Measurements from ENCODE around the gene NACAD.
A peak's percentile ranks its signal among the peaks of the same experiment; 100 is the strongest.

DNA sequence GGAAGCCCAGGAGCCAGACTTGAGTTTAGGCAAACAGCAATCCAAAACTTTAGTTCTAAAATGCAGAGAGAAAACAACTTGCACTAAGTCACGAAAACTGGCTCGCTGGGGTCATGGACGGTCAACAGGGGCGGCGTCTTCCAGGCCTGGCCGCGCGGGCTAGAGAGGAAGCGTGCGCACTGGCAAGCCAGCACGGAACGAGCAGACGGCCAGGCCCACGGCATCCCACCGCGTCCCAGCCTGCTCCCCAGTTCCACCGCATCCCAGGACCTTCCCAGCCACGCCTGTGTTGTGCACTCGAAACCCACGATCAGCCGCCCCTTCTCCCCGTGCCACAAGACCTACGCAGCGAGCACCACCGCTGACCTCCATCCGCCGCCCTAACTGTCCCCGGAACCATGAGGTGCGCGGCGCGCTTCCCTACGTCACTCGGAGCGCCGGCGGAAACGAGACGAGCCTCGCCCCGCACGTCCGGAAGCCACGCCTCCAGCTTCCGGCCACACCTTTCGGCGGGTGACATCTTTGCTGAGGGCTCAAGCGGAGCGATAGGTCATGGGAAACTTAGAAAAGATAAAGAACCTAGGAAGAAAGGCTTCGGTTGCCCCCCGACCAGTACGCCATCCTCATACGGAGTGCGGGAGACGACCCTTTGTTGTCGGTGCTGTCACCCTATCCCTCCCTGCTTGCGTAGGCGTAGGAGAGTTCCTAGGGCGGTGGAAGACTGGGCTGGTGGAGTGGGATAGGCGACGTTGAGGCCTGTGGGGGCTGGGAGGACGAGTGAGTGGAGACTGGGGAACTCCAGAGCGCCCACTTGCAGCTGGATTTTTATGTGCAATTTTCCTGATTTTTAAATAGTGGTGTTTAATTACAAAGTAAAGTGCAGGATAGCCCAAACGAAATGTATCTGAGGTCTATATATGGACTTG is 22.8 kb upstream of the NACAD start, which contains the start of gene TBRG4:
- TF ChIP-seq, protein P1, sequence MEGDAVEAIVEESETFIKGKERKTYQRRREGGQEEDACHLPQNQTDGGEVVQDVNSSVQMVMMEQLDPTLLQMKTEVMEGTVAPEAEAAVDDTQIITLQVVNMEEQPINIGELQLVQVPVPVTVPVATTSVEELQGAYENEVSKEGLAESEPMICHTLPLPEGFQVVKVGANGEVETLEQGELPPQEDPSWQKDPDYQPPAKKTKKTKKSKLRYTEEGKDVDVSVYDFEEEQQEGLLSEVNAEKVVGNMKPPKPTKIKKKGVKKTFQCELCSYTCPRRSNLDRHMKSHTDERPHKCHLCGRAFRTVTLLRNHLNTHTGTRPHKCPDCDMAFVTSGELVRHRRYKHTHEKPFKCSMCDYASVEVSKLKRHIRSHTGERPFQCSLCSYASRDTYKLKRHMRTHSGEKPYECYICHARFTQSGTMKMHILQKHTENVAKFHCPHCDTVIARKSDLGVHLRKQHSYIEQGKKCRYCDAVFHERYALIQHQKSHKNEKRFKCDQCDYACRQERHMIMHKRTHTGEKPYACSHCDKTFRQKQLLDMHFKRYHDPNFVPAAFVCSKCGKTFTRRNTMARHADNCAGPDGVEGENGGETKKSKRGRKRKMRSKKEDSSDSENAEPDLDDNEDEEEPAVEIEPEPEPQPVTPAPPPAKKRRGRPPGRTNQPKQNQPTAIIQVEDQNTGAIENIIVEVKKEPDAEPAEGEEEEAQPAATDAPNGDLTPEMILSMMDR (IDR thresholded peaks at IDR 0.05): peak in 2 of 6 experiments; percentile 17 to 37
- TF ChIP-seq POLR2AphosphoS5 (IDR thresholded peaks at IDR 0.05): peak; percentile 99
- TF ChIP-seq POLR2A (IDR thresholded peaks at IDR 0.05): peak; percentile 58 to 97 (median 81)
- TF ChIP-seq EP300 (IDR thresholded peaks at IDR 0.05): peak in 2 of 4 donors; percentile 57 to 74
